Measurements from ENCODE around the gene SEBOX. TPM values are rescaled to one million over a fixed set of nuclear protein-coding genes. Genes with fewer than 3 reads are reported as not detected.

Gene SEBOX
- total RNA-seq, 2 donors from 2014 or later: not detected

DNA sequence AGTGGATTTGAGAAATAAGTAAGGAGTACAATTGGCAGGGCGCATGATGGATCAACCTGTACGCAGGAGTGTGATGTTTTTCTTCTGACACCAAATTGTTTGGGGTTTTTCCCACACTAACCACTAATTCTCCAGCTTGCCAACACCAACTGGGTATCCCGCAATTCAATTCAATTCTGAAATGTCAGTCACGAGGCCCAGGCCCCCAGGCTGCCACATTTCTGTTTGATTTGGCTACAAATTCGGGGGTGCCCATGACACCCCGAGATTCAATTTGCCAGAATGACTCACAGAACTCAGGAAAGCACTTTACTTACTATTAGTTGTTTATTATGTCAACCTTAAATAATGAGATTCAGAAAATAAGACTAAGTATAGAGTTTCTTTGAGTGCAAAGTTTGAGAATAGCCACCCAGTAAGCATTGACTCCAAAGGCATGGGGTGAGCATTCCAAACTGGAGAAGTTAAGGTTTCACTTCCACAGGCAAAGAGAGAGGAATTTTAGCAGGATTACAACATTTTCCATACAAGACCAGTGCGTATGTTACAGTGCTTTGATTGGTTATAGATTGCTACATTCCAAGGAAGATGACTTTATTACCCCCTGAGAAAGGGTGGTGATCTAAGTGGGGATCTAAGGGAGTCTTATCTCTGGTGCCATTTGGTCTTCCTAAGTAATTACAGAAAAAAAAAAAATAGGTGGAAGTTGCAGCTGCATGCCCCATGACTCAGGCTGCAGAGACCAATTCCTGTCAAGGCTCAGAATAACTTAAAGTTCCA lies 29.5 kb upstream of the SEBOX start:
- WGBS, 2 donors: 72 to 80% methylated on average over 7 of the region's 7 CpGs
- TF ChIP-seq, protein P1, sequence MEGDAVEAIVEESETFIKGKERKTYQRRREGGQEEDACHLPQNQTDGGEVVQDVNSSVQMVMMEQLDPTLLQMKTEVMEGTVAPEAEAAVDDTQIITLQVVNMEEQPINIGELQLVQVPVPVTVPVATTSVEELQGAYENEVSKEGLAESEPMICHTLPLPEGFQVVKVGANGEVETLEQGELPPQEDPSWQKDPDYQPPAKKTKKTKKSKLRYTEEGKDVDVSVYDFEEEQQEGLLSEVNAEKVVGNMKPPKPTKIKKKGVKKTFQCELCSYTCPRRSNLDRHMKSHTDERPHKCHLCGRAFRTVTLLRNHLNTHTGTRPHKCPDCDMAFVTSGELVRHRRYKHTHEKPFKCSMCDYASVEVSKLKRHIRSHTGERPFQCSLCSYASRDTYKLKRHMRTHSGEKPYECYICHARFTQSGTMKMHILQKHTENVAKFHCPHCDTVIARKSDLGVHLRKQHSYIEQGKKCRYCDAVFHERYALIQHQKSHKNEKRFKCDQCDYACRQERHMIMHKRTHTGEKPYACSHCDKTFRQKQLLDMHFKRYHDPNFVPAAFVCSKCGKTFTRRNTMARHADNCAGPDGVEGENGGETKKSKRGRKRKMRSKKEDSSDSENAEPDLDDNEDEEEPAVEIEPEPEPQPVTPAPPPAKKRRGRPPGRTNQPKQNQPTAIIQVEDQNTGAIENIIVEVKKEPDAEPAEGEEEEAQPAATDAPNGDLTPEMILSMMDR (IDR thresholded peaks at IDR 0.05): no peak
- no peak for TF ChIP-seq POLR2A (IDR thresholded peaks at IDR 0.05)
- H3K4me3 ChIP-seq: no peak overlapping the region
- H3K27me3 ChIP-seq: no peaks in the 10 kb centered on the region
- ATAC-seq (no peak), DNase-seq (no peak)
- peaks cover 0 to 26% of the 10 kb centered on the region in 2 donors for H3K36me3 ChIP-seq (replicated peaks in 1 of 2; ENCODE audit: insufficient read depth in 1 of 2, low read depth in 2 of 2)
- H3K27ac ChIP-seq: no peak overlapping the region
- no peaks in the 10 kb centered on the region for H3K4me1 ChIP-seq
- H3K9me3 ChIP-seq: no peaks in the 10 kb centered on the region
- intact Hi-C loops (cut with DNase I): no loop called here

DNA sequence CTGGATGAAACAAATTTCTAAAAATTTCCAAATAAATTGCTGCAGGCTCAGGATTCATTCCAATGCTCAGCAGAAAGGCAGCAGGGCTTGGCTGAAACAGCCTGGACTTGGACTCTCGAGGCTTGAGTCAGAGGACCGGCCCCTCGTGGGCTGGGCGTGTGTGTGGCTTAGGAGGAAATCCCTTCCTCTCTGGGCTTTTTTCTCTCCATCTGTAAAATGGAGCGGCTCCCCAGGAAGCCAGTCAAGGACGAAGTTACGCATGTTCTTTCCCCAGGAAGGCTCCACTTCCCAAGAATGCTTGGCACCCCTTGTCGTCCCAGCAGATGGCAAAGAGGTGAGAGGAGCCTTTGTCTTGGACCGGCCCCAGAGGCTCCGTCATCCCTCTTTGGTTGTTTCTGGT lies 27.5 kb upstream of the SEBOX start:
- no peak for TF ChIP-seq POLR2A (IDR thresholded peaks at IDR 0.05)
- TF ChIP-seq, protein P1 (IDR thresholded peaks at IDR 0.05): no peak
- H3K9me3 ChIP-seq: no peaks in the 10 kb centered on the region
- H3K4me3 ChIP-seq: no peak overlapping the region
- ATAC-seq (no peak), DNase-seq (no peak)
- intact Hi-C loops (cut with DNase I): no loop called here
- peaks cover 0 to 35% of the 10 kb centered on the region in 2 donors for H3K36me3 ChIP-seq (replicated peaks in 1 of 2; ENCODE audit: insufficient read depth in 1 of 2, low read depth in 2 of 2)
- peaks cover 2% of the 10 kb centered on the region for H3K4me1 ChIP-seq
- H3K27ac ChIP-seq: no peak overlapping the region
- WGBS, 2 donors: 84 to 89% methylated on average over 10 of the region's 10 CpGs
- no peaks in the 10 kb centered on the region for H3K27me3 ChIP-seq

DNA sequence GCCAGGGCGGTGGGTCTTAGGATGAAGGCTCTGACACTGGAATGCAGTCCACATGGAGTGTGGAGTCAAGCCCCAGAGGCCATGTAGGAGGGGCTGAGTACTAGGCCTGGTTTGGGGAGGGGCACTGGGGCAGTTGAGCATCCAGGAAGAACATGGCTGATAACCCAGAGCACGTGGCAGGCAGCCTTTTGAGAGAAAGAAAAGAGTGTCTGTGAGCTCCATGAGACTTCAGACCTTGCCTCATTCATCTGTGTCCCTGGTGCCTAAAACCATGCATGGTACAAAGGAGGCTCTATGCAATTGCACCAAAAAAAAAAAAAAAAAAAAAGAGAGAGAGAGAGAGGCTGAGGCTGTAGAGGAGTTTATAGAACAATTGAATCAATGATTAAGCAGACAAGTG lies 26.4 kb upstream of the SEBOX start:
- DNase-seq (no peak), ATAC-seq (no peak)
- WGBS, 2 donors: 50 to 56% methylated on average over 2 of the region's 2 CpGs
- TF ChIP-seq POLR2A (IDR thresholded peaks at IDR 0.05): no peak
- TF ChIP-seq, protein P1 (IDR thresholded peaks at IDR 0.05): no peak
- Histone ChIP-seq H3K9me3 (no peaks in the 10 kb centered on the region), H3K27me3 (no peaks in the 10 kb centered on the region), H3K36me3 (replicated peaks in 1 of 2; ENCODE audit: insufficient read depth in 1 of 2, low read depth in 2 of 2) (peaks cover 0 to 33% of the 10 kb centered on the region in 2 donors), H3K27ac (no peak overlapping the region), H3K4me1 (peaks cover 4% of the 10 kb centered on the region), H3K4me3 (no peak overlapping the region)
- intact Hi-C loops (cut with DNase I): no loop called here

DNA sequence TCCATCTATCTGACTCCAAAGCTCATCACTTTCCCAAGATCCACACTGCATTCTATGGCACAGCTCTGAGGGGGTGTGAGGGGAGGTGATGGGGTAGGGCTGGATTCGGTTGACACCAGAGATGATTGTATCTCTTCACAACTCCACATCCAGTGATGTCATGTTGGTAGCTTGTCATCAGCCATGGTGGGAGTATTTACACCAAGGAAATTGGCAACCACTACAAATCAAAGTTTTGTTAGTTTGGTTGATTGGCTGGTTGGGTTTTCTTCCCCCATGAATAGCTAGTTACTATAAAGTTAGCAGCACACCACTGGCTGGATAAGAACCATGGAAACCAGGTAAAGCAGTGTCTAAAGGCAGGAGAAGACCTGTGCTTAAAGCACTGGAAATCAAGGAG lies 26.0 kb upstream of the SEBOX start:
- Histone ChIP-seq H3K36me3 (replicated peaks in 1 of 2; ENCODE audit: insufficient read depth in 1 of 2, low read depth in 2 of 2) (peaks cover 0 to 33% of the 10 kb centered on the region in 2 donors), H3K9me3 (no peaks in the 10 kb centered on the region), H3K27me3 (no peaks in the 10 kb centered on the region), H3K4me1 (peaks cover 8% of the 10 kb centered on the region), H3K27ac (no peak overlapping the region), H3K4me3 (no peak overlapping the region)
- no peak for TF ChIP-seq POLR2A (IDR thresholded peaks at IDR 0.05)
- TF ChIP-seq, protein P1 (IDR thresholded peaks at IDR 0.05): no peak
- intact Hi-C loops (cut with DNase I): no loop called here
- ATAC-seq (no peak), DNase-seq (no peak)
- whole genome bisulfite sequencing, 2 donors: 90 to 100% methylated on average over 1 of the region's 1 CpG

DNA sequence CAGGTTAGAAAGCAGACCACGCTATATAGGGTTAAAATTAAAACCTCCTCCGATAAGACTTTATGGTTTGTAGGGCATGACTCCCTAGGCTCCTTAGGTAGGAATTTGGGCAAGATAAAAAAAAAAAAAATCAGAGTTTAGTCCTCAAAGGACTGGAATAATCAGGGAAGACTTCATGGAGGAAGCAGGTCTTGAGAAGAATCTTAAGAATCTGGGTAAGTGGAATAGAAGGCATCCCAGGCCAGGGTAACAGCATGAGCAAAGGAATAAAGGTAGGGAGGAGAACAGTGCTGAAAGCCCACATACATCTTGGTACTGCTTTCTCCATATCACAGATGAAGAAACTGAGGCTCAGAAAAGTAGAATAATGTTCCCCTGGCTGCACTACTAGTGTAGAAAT lies 25.6 kb upstream of the SEBOX start:
- 90 to 91% methylated on average over 2 of the region's 2 CpGs for WGBS, 2 donors
- Histone ChIP-seq H3K4me3 (no peak overlapping the region), H3K27me3 (no peaks in the 10 kb centered on the region), H3K4me1 (peaks cover 10% of the 10 kb centered on the region), H3K36me3 (replicated peaks in 1 of 2; ENCODE audit: insufficient read depth in 1 of 2, low read depth in 2 of 2) (peaks cover 0 to 30% of the 10 kb centered on the region in 2 donors), H3K9me3 (no peaks in the 10 kb centered on the region), H3K27ac (no peak overlapping the region)
- no peak for TF ChIP-seq POLR2A (IDR thresholded peaks at IDR 0.05)
- TF ChIP-seq, protein P1 (IDR thresholded peaks at IDR 0.05): no peak
- intact Hi-C loops (cut with DNase I): no loop called here
- DNase-seq: no peak
- ATAC-seq: no peak
